ENCODE measurements around the gene PHOSPHO1. TPM values are rescaled to one million over a fixed set of nuclear protein-coding genes. Genes with fewer than 3 reads are reported as not detected.

PHOSPHO1 gene
- total RNA-seq, 2 donors from 2014 or later, result 0.95 TPM; not detected in 1

DNA sequence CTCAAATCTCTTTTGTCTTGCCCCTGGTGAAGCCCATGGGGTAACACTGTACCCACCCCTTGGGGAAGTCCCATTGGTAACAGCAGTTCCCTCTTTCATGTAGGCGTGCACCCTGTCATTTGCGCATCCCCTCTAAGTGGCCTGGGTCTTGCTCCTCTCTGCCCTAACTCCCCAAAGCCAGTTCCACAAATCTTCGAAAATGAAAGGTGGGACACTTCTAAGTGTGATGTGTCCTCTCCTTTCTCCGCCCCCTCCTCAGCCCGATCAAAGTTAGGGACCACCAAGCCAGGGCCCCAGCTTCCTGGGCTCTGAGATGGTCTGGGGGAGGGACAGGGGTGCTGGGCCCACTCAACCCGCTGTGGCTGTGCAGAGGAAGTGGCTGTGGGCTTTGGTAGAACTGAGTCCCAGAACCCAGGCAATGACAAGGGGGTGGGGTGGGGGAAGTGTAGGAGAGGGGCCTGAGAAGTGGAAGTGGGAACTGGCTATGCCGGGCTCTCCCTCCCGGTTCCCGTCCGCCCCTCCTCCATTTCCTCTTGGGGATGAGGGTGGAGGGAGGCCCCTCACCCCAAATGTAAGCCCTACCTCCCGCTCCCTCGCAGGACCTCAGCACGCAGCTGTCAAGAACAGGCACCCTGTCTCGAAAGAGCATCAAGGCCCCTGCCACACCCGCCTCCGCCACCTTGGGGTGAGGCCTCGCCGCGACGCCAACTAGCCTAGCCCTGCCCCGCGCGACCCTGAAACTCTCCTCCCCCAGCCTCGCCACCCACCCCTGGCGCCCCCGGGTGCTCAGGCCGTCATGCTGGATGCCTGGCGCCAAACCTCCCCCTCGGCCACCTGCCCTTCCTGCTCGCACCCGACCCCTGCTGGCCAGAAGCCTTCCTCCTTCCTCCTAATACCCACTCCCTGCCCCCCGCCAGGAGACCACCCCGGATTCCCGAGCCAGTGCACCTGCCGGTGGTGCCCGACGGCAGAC, 11.4 kb downstream of the PHOSPHO1 start:
- no peaks in the 10 kb centered on the region for H3K36me3 ChIP-seq
- H3K4me1 ChIP-seq (ENCODE audit: control insufficient read depth in 1 of 2, low read depth in 2 of 2), result peaks cover 3 to 11% of the 10 kb centered on the region in 2 donors
- no peak for ATAC-seq (ENCODE audit: insufficient number of reproducible peaks, low FRiP score, low read depth)
- H3K27ac ChIP-seq, result no peak overlapping the region
- H3K9me3 ChIP-seq, result no peaks in the 10 kb centered on the region
- no peaks in the 10 kb centered on the region for H3K27me3 ChIP-seq (replicated peaks; ENCODE audit: insufficient read depth)
- TF ChIP-seq, protein P1, sequence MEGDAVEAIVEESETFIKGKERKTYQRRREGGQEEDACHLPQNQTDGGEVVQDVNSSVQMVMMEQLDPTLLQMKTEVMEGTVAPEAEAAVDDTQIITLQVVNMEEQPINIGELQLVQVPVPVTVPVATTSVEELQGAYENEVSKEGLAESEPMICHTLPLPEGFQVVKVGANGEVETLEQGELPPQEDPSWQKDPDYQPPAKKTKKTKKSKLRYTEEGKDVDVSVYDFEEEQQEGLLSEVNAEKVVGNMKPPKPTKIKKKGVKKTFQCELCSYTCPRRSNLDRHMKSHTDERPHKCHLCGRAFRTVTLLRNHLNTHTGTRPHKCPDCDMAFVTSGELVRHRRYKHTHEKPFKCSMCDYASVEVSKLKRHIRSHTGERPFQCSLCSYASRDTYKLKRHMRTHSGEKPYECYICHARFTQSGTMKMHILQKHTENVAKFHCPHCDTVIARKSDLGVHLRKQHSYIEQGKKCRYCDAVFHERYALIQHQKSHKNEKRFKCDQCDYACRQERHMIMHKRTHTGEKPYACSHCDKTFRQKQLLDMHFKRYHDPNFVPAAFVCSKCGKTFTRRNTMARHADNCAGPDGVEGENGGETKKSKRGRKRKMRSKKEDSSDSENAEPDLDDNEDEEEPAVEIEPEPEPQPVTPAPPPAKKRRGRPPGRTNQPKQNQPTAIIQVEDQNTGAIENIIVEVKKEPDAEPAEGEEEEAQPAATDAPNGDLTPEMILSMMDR (IDR thresholded peaks at IDR 0.05), result no peak
- DNase-seq (ENCODE audit: low spot score), result no peak
- peak overlapping the region; percentile 19 for H3K4me3 ChIP-seq

- H3K36me3 ChIP-seq, result no peaks in the 10 kb centered on the region
Observed at GRCh38 chr17:49217651-49218413, 12.8 kb downstream of the PHOSPHO1 start.

DNA sequence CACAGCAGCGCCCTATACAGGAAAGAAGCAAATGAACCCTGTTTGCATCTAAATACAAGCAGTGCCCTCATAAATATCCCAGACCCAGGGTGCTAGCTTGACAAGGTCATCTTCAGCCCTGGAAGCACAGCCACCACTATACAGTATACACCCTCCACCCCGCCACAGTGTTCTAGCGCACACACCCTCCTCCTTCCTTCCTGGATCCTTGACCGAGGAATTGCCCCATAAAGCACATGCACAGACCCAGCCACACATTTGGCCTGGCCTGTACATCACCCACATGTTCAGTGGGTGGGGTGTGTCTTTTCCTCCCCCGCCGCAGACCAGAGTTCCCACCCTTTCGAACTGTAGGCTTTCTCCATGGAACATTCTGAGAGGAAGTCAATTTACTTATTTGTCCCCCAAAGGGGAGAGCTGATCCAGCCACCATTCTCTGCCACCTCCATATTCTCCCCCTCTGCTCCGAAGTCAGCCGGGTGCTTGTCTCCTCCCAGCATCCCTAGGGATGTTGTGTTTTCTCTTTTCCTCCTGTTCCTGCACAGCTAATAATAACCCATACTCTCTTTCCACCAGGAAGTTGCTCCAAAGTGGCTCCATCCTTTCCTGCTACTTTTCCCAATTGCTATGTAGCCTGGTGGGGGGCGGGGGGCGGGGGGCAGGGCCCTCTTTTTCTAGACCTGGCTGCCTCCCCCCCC, 13.5 kb downstream of the PHOSPHO1 start:
- DNase-seq (ENCODE audit: low spot score), result no peak
- peaks cover 0 to 2% of the 10 kb centered on the region in 2 donors for H3K4me1 ChIP-seq (ENCODE audit: control insufficient read depth in 1 of 2, low read depth in 2 of 2)
- no peaks in the 10 kb centered on the region for H3K36me3 ChIP-seq
- H3K9me3 ChIP-seq, result no peaks in the 10 kb centered on the region
- ATAC-seq (ENCODE audit: insufficient number of reproducible peaks, low FRiP score, low read depth), result no peak
- no peak overlapping the region for H3K4me3 ChIP-seq
- TF ChIP-seq, protein P1 (IDR thresholded peaks at IDR 0.05), result no peak
- H3K27me3 ChIP-seq (replicated peaks; ENCODE audit: insufficient read depth), result no peaks in the 10 kb centered on the region
- H3K27ac ChIP-seq, result no peak overlapping the region

More at GRCh38 chr17:49217651-49218413, 12.8 kb downstream of the PHOSPHO1 start:
- ATAC-seq (ENCODE audit: insufficient number of reproducible peaks, low FRiP score, low read depth) (no peak), DNase-seq (ENCODE audit: low spot score) (no peak)
- H3K9me3 ChIP-seq, result no peaks in the 10 kb centered on the region
- no peaks in the 10 kb centered on the region for H3K27me3 ChIP-seq (replicated peaks; ENCODE audit: insufficient read depth)
- TF ChIP-seq, protein P1 (IDR thresholded peaks at IDR 0.05), result no peak
- no peak overlapping the region for H3K27ac ChIP-seq
- H3K4me3 ChIP-seq, result no peak overlapping the region
- H3K4me1 ChIP-seq (ENCODE audit: control insufficient read depth in 1 of 2, low read depth in 2 of 2), result peaks cover 0 to 2% of the 10 kb centered on the region in 2 donors

DNA sequence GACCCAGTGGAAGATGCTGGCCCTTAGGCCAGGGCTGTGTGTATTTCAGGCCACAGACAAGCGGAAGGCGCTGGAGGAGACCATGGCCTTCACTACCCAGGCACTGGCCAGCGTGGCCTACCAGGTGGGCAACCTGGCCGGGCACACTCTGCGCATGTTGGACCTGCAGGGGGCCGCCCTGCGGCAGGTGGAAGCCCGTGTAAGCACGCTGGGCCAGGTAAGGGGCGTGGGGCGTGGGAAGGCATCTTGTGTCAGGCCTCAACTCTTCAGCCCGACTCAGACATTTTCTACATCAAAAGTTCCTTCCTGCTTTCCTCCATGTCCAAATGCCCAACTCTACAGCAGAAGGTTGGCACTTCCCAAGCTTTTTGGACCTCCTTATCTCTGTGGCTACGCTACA, 14.1 kb downstream of the PHOSPHO1 start:
- Histone ChIP-seq H3K9me3 (no peaks in the 10 kb centered on the region), H3K27ac (no peak overlapping the region), H3K27me3 (replicated peaks; ENCODE audit: insufficient read depth) (no peaks in the 10 kb centered on the region), H3K4me1 (ENCODE audit: control insufficient read depth in 1 of 2, low read depth in 2 of 2) (peaks cover 0 to 2% of the 10 kb centered on the region in 2 donors), H3K4me3 (no peak overlapping the region), H3K36me3 (no peaks in the 10 kb centered on the region)
- TF ChIP-seq, protein P1 (IDR thresholded peaks at IDR 0.05), result no peak
- no peak for ATAC-seq (ENCODE audit: insufficient number of reproducible peaks, low FRiP score, low read depth)
- DNase-seq (ENCODE audit: low spot score), result no peak
